NCI-H2196 treated with DMSO at 0.1 percent for 48 hours (cell line): ENCODE data around the gene CTIF.

Experiments
- DNase-seq: peaks from one replicate; lab custom pipeline; 2025; ENCODE audit not compliant: unreplicated experiment; lab: John Stamatoyannopoulos, UW

CTIF gene

GRCh38 chr18:48617844-48618497, 79.1 kb downstream of the CTIF start:
- DNase-seq, result no peak

- no peak for DNase-seq
These were observed 80.2 kb downstream of the CTIF start for GRCh38 chr18:48619016-48619415.

- no peak for DNase-seq
These were observed 80.7 kb downstream of the CTIF start for GRCh38 chr18:48619501-48619900.

- DNase-seq, result no peak
These were observed 81.2 kb downstream of the CTIF start for GRCh38 chr18:48620071-48620470.

- DNase-seq, result no peak
These were observed 82.4 kb downstream of the CTIF start for GRCh38 chr18:48621240-48621639.

- DNase-seq, result no peak
These were observed 83.2 kb downstream of the CTIF start for GRCh38 chr18:48621815-48622555.

- DNase-seq, result no peak
These were observed 84.1 kb downstream of the CTIF start for GRCh38 chr18:48622911-48623431.

- DNase-seq, result no peak
These were observed 84.8 kb downstream of the CTIF start for GRCh38 chr18:48623468-48624235.

GRCh38 chr18:48624856-48625255, 86.0 kb downstream of the CTIF start:
- DNase-seq, result no peak

GRCh38 chr18:48627216-48627615, 88.4 kb downstream of the CTIF start:
- no peak for DNase-seq

- no peak for DNase-seq
These were observed 91.0 kb downstream of the CTIF start for GRCh38 chr18:48629730-48630324.

GRCh38 chr18:48631851-48632250, 93.0 kb downstream of the CTIF start:
- DNase-seq, result no peak

GRCh38 chr18:48632676-48633257, 93.9 kb downstream of the CTIF start:
- DNase-seq, result no peak

- DNase-seq, result no peak
These were observed 95.7 kb downstream of the CTIF start for GRCh38 chr18:48634491-48634890.

- no peak for DNase-seq
These were observed 96.1 kb downstream of the CTIF start for GRCh38 chr18:48634975-48635374.

- no peak for DNase-seq
These were observed 97.0 kb downstream of the CTIF start for GRCh38 chr18:48635806-48636205.

- DNase-seq, result no peak
These were observed 97.6 kb downstream of the CTIF start for GRCh38 chr18:48636436-48636835.

- DNase-seq, result no peak
These were observed 98.5 kb downstream of the CTIF start for GRCh38 chr18:48637081-48637990.

GRCh38 chr18:48638451-48638850, 99.6 kb downstream of the CTIF start:
- no peak for DNase-seq
